NCI-H1694 (cell line): Measurements from ENCODE around the gene DNAJC8.
A peak's percentile ranks its signal among the peaks of the same experiment; 100 is the strongest.

ENCODE experiments used
- DNase-seq: peaks from one replicate; lab custom pipeline; 2025; lab: John Stamatoyannopoulos, UW

DNAJC8 gene

GRCh38 chr1:28249866-28250295 lies 17.1 kb upstream of the DNAJC8 start:
- DNase-seq = no peak

DNA sequence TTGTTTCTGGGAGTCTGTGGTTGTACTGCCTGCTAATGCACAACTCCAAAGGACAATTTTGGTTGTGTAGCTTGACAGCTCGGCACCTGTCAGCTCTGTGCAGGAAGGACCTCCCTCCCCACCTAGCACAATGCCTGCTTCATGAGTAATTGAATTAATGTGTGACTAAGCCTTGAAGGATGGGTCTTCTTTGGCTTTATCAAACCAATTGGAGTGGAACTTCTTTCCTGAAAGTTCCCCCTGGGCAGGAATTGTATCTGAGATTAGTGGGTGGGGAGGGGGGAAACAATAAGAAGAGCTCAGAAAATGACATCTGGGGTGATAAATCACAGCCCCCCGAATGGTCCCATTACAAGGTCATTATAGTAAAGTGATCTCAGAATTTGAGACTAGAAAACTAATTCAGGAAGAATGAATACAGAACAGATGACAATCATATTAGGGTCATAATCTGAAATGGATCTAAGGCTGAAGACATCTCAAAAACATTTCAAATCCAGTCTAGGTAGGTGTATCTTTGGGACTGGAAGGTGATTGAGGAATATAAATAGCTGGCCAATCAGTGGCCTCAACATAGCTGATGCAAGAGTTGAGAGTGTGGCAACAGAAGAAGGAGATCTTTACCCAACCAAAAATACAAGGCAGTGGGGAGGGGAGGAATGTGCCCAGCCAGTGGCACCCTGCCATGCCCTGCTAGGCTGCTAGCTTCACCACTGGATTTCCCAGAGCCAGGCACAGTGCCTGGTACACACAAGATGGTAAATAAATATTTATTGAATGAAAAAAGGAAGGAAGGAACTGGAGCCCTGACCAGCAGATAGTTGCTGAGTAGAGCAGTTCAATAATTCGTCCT lies 16.4 kb upstream of the DNAJC8 start:
- no peak for DNase-seq

GRCh38 chr1:28248273-28249012 lies 15.6 kb upstream of the DNAJC8 start:
- DNase-seq = peak; percentile 64

- DNase-seq = no peak
Observed at GRCh38 chr1:28247612-28248272, 14.9 kb upstream of the DNAJC8 start.

DNA sequence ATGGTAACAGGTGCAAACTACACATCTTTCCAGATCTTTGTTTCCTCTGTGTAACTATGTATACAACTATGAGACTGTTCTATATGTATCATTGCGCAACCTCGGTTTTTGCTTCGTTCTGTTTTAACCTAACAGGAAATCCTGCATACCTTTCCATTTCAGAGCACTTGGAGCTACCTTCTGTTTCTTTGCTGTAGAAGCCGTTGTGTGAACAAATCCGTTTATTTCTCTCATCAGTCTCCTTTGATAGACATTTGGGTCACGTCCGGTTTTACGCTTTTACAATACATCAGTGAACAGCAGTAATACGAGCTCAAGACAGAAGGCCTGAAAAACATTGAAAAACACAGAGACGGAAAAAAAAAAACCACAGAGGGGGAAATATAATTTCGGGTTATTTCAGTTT lies 13.6 kb upstream of the DNAJC8 start:
- no peak for DNase-seq

GRCh38 chr1:28244549-28245251 lies 11.9 kb upstream of the DNAJC8 start:
- no peak for DNase-seq

DNA sequence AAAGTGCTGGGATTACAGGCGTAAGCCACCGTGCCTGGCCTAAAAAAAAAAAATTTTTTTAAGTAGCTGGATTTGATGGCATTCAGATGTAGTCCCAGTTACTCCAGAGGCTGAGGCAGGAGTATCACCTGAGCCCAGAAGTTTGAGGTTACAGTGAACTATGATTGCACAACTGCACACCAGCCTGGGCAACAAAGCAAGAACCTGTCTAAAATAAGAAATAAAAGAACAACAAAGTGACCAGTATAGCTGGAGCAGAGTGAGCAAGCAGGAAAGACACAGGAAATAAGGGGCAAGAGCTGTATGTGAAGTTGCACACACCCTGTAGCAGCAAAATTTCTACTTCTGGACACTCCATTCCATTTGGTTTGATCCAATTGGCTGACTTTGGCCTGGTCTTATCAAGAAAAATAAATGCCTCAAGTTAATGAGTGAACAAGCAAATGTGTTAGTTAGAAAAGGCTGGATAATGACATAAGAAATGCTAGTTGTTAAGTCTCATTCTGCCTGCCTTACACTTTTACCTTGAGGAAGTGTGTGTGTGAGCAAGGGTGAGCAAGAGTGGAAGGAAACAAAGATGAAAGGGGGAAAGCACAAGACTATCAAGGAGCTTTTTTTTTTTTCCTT lies 11.0 kb upstream of the DNAJC8 start:
- no peak for DNase-seq

- no peak for DNase-seq
Observed at GRCh38 chr1:28241638-28242241, 8.9 kb upstream of the DNAJC8 start.

DNA sequence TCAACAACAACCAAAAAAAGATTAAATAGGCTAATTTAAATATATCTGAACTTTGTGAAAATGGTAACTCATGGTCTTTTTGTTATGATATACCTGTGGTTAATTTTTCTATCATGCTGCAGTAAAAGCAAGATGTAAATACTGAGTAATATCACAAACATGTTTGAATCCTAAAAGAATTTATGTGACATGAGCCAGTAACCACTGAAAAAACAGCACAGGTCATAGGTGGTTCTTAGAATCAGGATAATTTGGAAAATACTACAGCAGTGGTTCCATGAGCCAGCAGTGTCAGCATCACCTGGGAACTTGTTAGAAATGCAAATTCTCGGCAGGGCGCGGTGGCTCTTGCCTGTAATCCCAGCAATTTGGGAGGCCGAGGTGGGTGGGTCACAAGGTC lies 7.2 kb upstream of the DNAJC8 start:
- no peak for DNase-seq

DNA sequence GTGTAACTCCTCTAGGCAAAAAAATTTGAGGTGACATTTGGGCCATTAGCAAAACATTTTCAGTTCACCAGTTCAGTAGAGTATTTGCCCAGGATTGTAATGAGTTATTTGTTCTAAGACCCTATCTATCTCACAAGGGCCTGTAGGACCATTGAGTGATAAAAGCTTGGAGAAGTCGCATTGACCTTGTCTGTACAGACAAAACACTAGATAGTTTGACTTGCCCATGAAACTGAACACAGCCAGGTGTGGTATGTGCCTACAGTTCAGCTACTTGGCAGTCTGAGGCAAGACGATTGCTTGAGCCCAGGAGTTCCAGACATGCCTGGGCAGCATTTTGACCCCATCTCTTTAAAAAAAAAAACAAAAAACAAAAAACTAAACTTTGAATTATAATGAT lies 6.2 kb upstream of the DNAJC8 start:
- DNase-seq = no peak

DNA sequence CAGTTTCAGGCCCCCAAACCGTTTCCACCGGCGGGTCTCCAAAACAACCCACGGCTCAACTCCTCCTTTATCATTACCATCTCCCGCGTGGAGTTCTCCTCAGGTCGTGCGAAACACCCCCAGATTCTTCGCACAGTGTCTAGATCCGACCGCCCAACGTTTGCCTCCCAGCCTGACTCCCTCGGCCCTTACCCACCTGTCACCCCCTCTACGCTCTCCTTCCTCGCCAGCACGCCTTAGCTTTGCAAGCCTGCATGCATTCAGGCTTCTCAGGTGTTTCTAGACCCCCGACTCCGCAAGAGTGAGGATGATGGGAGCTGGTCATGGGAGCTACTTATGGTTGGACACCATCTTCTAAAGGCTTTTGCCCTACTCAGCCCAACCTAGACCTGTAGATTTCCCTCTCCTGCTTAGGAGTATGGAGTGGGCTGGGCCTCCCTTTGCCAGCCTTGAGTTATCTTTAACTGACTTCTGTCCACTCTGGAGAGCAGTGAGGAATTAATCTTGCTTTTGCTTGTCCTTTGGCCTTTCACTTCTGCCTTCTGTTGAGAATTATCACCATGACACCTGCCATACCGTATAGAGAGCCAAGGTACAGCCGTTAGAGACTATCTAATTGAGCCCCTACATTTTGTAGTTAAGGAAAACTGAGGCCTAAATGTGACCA lies 4.0 kb upstream of the DNAJC8 start:
- no peak for DNase-seq

DNA sequence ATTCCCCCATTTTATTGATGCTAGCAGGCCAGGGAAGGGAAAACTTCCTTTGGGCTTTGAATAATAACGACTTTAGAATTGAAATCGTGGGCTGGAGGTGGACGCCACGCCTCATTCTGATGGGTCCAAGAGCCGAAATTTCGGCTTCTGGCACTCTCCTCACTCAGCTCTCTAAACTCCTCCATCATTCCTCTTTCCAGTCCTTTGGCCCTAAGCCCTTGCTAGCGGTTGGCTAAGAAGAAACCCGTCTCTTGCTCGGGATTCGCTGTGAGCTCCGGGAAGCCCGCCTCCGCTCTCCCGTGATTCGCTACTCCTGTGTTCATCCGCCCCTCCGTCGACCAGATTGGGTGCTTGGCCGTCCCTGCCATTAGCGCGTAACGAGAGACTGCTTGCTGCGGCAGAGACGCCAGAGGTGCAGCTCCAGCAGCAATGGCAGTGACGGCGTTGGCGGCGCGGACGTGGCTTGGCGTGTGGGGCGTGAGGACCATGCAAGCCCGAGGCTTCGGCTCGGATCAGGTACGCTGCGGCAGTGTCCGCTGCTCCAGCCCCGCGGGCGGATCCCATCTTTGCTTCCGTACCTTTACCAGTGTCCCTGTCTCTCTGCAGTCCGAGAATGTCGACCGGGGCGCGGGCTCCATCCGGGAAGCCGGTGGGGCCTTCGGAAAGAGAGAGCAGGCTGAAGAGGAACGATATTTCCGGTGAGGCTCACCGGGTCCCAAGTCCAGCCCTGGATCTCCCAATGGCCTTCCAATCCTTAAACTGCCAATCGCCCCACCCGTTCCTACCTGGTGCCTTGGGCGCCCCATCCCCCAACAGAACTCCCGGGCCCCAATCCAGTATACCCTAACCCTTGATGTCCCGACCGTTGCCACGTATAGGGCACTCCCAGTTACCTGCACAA lies 3.2 kb upstream of the DNAJC8 start, which contains the start of gene ATP5IF1:
ATP5IF1 (plus strand) TSS at position 370 of the 901 bp plus-strand sequence; CDS start at position 430, 60 bp downstream.
- peak; percentile 96 for DNase-seq

DNA sequence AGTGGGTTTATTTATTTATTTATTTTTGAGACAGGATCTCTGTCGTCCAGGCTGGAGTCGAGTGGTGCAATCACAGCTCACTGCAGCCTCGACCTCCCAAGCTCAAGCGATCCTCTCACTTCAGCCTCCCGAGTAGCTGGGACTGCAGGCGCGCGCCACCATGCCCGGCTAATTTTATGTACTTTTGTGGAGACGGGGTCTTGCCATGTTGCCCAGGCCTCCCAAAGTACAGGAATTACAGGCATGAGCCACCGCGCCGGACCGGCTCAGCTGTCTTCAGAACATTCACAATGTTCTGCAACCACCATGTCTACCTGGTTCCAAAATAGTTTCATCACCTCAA lies 406 bp upstream of the DNAJC8 start:
- no peak for DNase-seq

GRCh38 chr1:28229996-28230395 lies 2.8 kb downstream of the DNAJC8 start:
- DNase-seq = no peak

GRCh38 chr1:28229089-28229488 lies 3.7 kb downstream of the DNAJC8 start:
- no peak for DNase-seq

GRCh38 chr1:28213315-28213714 lies 19.5 kb downstream of the DNAJC8 start:
- DNase-seq = no peak

- DNase-seq = no peak
Observed at GRCh38 chr1:28209700-28210099, 23.1 kb downstream of the DNAJC8 start.

DNA sequence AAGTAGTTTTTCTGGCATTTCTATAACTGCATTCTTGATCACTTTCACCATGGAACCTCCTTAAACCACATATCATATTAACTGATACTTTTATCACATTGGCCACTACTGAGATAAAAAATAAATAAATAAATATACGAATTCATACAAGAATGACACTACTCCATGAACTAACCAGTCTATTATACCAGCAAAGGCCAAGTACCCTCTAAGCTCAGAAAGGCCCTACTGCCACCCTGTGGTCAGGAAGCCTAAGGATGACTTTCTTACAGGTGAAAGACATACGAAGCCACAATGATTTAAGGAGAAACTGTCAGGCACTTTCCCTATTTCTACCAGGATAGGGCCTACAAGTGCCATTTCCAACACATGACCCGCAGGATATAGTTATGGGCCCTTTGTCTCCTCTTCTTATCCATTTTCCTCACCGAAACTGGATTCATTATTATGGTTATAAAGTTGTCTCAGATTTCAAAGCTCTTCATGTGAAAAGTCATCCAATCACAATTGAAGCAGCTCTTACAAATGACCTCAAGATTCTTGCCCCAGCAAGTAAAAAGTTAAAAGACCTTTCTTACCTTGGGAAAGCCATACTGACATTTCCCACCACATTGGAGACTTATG lies 23.9 kb downstream of the DNAJC8 start:
- DNase-seq = peak; percentile 22

DNA sequence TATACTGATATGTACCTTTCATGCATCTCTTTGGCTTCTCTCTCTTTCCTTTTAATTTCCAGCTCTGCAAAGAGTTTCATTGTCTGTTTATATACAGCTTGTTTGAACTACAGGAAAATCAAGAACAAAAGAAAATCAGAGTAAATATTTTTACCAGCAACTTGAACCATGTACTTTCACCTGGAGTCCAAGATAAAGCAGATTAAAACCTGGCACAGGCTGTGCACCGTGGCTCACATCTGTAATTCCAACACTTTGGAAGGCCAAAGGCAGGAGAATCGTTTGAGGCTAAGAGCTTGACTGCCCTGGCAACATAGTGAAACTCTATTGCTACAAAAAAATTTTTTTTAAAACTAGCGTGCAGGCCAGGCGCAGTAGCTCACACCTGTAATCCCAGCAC lies 27.6 kb downstream of the DNAJC8 start:
- no peak for DNase-seq
